ENCODE measurements around the gene ZBTB12. TPM values are rescaled to one million over a fixed set of nuclear protein-coding genes. Genes with fewer than 3 reads are reported as not detected.

ZBTB12 gene
- total and polyA plus RNA-seq, 2 of the 4 experiments (the other 2 are of a cell fraction) = 2.0 to 8.5 TPM

- H3K27ac ChIP-seq (ENCODE audit: insufficient read depth, low read length) = no peak overlapping the region
- H2BK120ac ChIP-seq (ENCODE audit: low read depth, low read length) = 0 out of 2 replicates have a peak overlapping the region, but pooled peaks have one; percentile 8
- H2AK5ac ChIP-seq (ENCODE audit: low read depth, low read length) = peak overlapping the region; percentile 52; the same call in 1 of the 2 replicates
- no peaks in the 10 kb centered on the region for H3K36me3 ChIP-seq (ENCODE audit: control insufficient read depth, insufficient read depth, low read length)
- H4K8ac ChIP-seq (ENCODE audit: low read depth in 2 of 2, low read length in 2 of 2) = peak overlapping the region in 1 of 2 experiments; percentile 60; a peak in 1 of 4 replicates
- H3K9me1 ChIP-seq (ENCODE audit: insufficient read depth, low read length) = peaks cover 3% of the 10 kb centered on the region; the same call in 1 of the 2 replicates
- peak overlapping the region; percentile 26 for H2AK9ac ChIP-seq (replicated peaks; ENCODE audit: low read depth, low read length, poor library complexity)
- peak overlapping the region; percentile 87 for H2AFZ ChIP-seq (replicated peaks; ENCODE audit: low read length, poor library complexity)
- H3K27me3 ChIP-seq (ENCODE audit: control insufficient read depth, insufficient read depth, low read length) = no peaks in the 10 kb centered on the region
- H2BK15ac ChIP-seq (ENCODE audit: low read depth, low read length) = peak overlapping the region; percentile 52; the same call in 1 of the 3 replicates
- H2BK20ac ChIP-seq (ENCODE audit: low read depth, low read length) = no peak overlapping the region
- DNase-seq (peak; percentile 38), ATAC-seq (ENCODE audit: low read depth) (peak; percentile 64)
- WGBS, 2 experiments (ENCODE audit: extremely low coverage in 2 of 2, insufficient read length in 1 of 2) = no CpG with 5 or more reads among the region's 9 CpGs
- H3K4ac ChIP-seq (ENCODE audit: low read depth, low read length) = no peak overlapping the region
- BruUV-seq (replicated peaks) = no TSS peak
- peaks cover 14% of the 10 kb centered on the region for H3K4me1 ChIP-seq (ENCODE audit: control insufficient read depth, insufficient read depth, low read length)
- TF ChIP-seq ELK1 (IDR thresholded peaks at IDR 0.05; ENCODE audit: borderline replicate concordance, low read depth, low read length) (no peak), RFX5 (IDR thresholded peaks at IDR 0.05; ENCODE audit: low read depth, low read length) (no peak), FOS (IDR thresholded peaks at IDR 0.05; ENCODE audit: low read depth, low read length) (no peak), SMC3 (IDR thresholded peaks at IDR 0.05; ENCODE audit: low read depth, low read length) (no peak), USF2 (IDR thresholded peaks at IDR 0.05; ENCODE audit: low read depth, low read length) (no peak), RCOR1 (IDR thresholded peaks at IDR 0.05; ENCODE audit: insufficient replicate concordance, low read length) (no peak), CHD1 (IDR thresholded peaks at IDR 0.05; ENCODE audit: low read depth, low read length) (no peak), MXI1 (IDR thresholded peaks at IDR 0.05; ENCODE audit: borderline replicate concordance, low read depth, low read length) (no peak), POLR2A (IDR thresholded peaks at IDR 0.05; ENCODE audit: low read depth, low read length) (no peak), CEBPB (IDR thresholded peaks at IDR 0.05; ENCODE audit: low read depth, low read length) (no peak), BHLHE40 (IDR thresholded peaks at IDR 0.05; ENCODE audit: low read depth, low read length) (no peak), MAZ (IDR thresholded peaks at IDR 0.05; ENCODE audit: borderline replicate concordance, low read depth, low read length) (no peak)
- H3K18ac ChIP-seq (ENCODE audit: low read depth, low read length) = no peak overlapping the region; the same call in 1 of the 2 replicates
- no peak overlapping the region for H4K91ac ChIP-seq (ENCODE audit: insufficient read depth, low read depth, low read length)
- no peak overlapping the region for H3K56ac ChIP-seq (ENCODE audit: extremely low read depth, insufficient read depth, low read length)
- peak overlapping the region; percentile 12; the same call in 1 of the 2 replicates for H4K5ac ChIP-seq (ENCODE audit: low read depth, low read length)
- no peak overlapping the region for H2BK5ac ChIP-seq (ENCODE audit: low read depth, low read length, poor library complexity, severe bottlenecking)
- H3K9ac ChIP-seq (ENCODE audit: low read depth, low read length) = no peak overlapping the region
- no peaks in the 10 kb centered on the region for H4K20me1 ChIP-seq (ENCODE audit: insufficient read depth, low read length)
- intact Hi-C loops (cut with micrococcal nuclease) = no loop called here
- H3K4me3 ChIP-seq (ENCODE audit: insufficient read depth, low read depth, low read length) = no peak overlapping the region
- H3K9me3 ChIP-seq (ENCODE audit: control insufficient read depth, insufficient read depth, low read length) = no peaks in the 10 kb centered on the region
- dilution Hi-C loops (cut with HindIII; ENCODE audit: low sequenced_read_pairs, unreplicated experiment) = no loop called here
- ChIA-PET CTCF (no interaction called here), POLR2A (ENCODE audit: unreplicated experiment) (no interaction called here)
- in situ Hi-C loops (cut with MboI; ENCODE audit: low sequenced_read_pairs) = no loop called here
- H3K79me1 ChIP-seq (ENCODE audit: low read depth in 1 of 2, low read length in 2 of 2) = no peaks in the 10 kb centered on the region
- H3K4me2 ChIP-seq (ENCODE audit: low read depth, low read length) = no peak overlapping the region
- H3K23ac ChIP-seq (ENCODE audit: low read depth, low read length) = no peak overlapping the region
- peak overlapping the region; percentile 19 for H3K14ac ChIP-seq (replicated peaks; ENCODE audit: low read depth, low read length)
Measured at GRCh38 chr6:31871046-31871659, 30.7 kb downstream of the ZBTB12 start.

Data from IMR-90 (cell line).